ENCODE data around the gene CDKAL1. TPM values are rescaled to one million over a fixed set of nuclear protein-coding genes. Genes with fewer than 3 reads are reported as not detected.

The CDKAL1 gene
- total and polyA plus RNA-seq, 9 of the 15 experiments (the other 6 are each of a cell fraction or from before 2014, with no cell fraction given) = 11.2 to 36.3 (median 20.1) TPM

- peak; percentile 7; the same call in 1 of the 2 replicates for TF ChIP-seq ZNF24 (IDR thresholded peaks at IDR 0.05)
- no peak for TF ChIP-seq NFXL1 (CRISPR knock-in tag; IDR thresholded peaks at IDR 0.05)
- TF ChIP-seq PPARD (CRISPR knock-in tag; IDR thresholded peaks at IDR 0.05) = no peak
- peak; percentile 96 for TF ChIP-seq ZNF407 (IDR thresholded peaks at IDR 0.05; ENCODE audit: low read depth)
- TF ChIP-seq FOXP4 (CRISPR knock-in tag; IDR thresholded peaks at IDR 0.05; ENCODE audit: borderline replicate concordance) = no peak
- TF ChIP-seq MCM5 (IDR thresholded peaks at IDR 0.05; ENCODE audit: low read depth) = no peak
- TF ChIP-seq PML (IDR thresholded peaks at IDR 0.05; ENCODE audit: low read length) = peak; percentile 84
- no peak for TF ChIP-seq MLX (CRISPR knock-in tag; conservative IDR thresholded peaks at IDR 0.05)
- no peak for TF ChIP-seq E2F5 (CRISPR knock-in tag; IDR thresholded peaks at IDR 0.05)
- TF ChIP-seq FOXO4 (CRISPR knock-in tag; IDR thresholded peaks at IDR 0.05) = no peak
- peak; percentile 35 for TF ChIP-seq CEBPB (tag; IDR thresholded peaks at IDR 0.05)
- TF ChIP-seq ZFX (CRISPR knock-in tag; IDR thresholded peaks at IDR 0.05) = no peak
- peak; percentile 82 for TF ChIP-seq LCOR (CRISPR knock-in tag; IDR thresholded peaks at IDR 0.05)
Observed at GRCh38 chr6:20534295-20535262, at the start of gene CDKAL1 (continued).

All from K562 (cell line).